GM19395 (cell line): ENCODE data around the gene GAS7.

Source experiments
- ATAC-seq: cut with Tn5 transposase; IDR thresholded peaks from one replicate; pipeline ENCODE4 v1.9.1; 2021; ENCODE audit warnings: mild to moderate bottlenecking, moderate library complexity; ENCODE audit not compliant: unreplicated experiment

GAS7 gene

DNA sequence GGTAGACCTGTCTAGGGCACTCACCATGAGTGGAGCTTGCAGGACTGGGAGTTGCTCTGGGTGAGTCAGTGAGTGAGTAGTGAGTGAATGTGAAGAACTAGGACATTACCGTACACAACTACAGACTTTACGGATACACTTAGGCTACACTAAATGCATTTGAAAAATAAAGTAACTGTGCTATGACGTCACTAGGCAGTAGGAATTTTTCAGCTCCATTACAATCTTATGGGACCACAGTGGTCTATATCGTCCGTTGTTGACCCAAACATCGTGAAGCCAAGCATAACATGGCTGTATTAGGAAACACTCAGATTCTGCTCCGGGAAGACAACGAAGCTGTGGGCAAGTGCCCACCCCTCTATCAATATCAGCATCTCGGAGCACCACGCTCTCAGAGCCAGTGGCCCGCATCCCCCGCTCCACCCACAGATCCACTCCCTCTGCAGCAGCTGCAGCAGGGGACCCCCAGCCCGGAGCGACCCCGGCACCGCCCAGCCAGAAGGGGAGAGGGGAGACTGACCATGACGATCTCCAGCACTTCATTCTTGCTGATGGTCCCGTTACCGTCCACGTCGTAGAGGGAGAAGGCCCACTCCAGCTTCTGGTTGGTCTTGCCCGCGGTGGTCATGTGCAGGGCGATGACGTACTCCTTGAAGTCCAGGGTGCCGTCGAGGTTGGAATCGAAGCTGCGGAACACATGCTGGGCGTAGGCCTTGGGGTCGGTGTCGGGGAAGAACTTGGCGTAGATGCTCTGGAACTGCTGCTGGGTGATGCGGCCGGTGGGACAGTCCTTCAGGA, 293.9 kb downstream of the GAS7 start:
- ATAC-seq, result no peak

DNA sequence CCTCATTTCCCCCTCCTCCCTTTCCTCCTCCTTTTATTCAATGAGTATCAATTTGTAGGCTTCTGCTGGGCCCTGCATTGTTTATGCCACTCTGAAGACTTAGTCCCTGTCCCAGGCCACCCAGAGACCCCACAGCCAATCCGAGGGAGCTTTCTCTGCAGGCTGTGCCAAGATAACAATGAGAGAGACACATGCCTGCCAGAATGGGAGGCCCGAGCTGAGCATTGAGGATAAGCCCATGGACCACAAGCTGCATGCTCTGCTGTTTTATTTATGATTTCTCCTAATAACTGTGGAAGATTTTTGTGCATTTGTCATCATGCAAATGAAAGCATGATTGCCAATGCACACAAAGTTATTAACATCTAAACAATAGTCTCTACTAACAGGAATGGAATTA, 296.3 kb downstream of the GAS7 start:
- ATAC-seq, result no peak

GRCh38 chr17:9900784-9901183, 297.6 kb downstream of the GAS7 start:
- no peak for ATAC-seq

DNA sequence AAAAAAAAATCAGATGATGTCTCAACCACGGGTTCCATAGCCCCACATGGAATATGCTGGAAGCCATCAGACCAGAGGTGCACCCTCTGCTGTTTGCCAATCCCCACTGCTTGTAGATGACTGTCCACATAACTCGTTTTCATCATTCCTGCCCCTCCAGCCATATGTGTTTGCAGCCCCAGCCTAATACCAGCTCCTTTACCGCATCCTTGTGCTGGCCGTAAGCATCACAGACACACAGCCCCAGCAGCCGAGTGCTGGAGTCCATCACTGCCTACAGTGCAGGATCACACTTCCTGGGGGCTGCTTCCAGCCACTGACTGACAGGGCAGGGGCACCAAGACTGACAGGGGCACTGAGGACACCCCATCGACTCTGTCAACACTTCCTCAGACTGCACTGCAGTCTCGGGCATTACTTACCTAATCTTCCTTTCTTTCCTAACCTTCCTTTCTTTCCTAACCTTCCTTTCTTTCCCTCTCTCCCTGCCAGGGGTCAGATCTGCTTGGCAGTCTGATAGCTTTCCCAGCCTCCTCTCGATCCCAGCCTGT, 298.3 kb downstream of the GAS7 start:
- ATAC-seq, result no peak

GRCh38 chr17:9899280-9900043, 298.9 kb downstream of the GAS7 start:
- no peak for ATAC-seq

- ATAC-seq, result no peak
Observed at GRCh38 chr17:9898812-9899211, 299.6 kb downstream of the GAS7 start.

- no peak for ATAC-seq
Observed at GRCh38 chr17:9897372-9897968, 300.9 kb downstream of the GAS7 start.

- ATAC-seq, result no peak
Observed at GRCh38 chr17:9895923-9896322, 302.5 kb downstream of the GAS7 start.

GRCh38 chr17:9894231-9894630, 304.2 kb downstream of the GAS7 start:
- no peak for ATAC-seq

- no peak for ATAC-seq
Observed at GRCh38 chr17:9893411-9894012, 304.9 kb downstream of the GAS7 start.

GRCh38 chr17:9890124-9890523, 308.3 kb downstream of the GAS7 start:
- no peak for ATAC-seq

DNA sequence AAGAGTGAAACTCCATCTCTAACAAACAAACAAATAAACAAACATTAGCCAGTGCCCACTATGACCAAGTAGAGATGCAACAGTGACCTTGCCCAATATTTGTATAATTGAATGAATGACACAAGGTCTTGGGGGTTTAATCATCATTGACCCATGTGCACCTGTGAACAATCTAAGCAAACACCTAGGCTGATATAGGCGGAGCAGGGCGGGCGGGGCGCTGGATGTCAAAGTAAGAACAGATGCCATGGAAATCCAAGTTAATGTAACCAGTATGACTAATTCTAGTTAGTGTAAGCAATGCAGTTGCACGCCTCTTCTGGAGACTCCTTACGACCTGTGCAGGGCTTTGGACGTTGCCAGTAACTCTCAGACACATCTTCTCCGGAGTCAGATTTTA, 310.9 kb downstream of the GAS7 start:
- ATAC-seq, result no peak

DNA sequence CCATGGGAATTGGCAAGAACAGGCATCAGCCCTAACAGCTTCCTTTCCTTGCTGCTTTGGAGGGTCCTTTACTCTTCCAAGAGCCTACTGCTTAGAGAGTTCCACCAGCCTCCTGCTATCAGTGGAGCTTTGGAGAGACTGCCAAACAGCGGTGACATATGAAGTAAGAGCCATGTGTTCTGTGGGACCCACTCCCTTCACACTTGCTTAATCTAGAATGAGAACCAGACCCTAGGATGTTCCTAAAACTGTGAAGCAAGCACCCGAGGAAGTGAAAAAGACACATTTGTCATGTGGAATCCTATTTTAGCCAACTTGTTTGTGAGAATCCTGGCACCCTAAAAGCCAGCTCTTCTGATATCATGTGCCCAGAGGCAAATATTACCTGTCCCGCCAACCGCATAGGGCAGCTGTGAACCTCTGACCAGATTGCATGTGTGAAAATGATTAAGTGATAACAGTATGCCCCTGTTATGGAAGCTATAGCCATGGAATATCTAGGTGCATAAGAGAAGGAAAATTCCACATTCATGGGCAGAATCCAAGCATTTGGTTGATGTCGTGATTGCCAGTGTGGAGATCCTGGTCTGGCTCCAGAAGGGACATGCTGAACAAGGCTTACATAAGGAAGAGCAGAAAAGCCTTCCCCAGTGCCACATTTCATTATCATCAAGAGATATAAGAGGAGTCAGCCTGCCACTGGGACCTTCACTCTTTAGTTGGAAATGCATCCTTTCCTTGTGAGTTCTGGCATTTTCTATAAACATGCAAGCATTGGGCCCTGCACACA, 312.1 kb downstream of the GAS7 start:
- no peak for ATAC-seq

- ATAC-seq, result no peak
Observed at GRCh38 chr17:9883451-9883850, 315.0 kb downstream of the GAS7 start.

GRCh38 chr17:9880582-9880999, 317.8 kb downstream of the GAS7 start:
- ATAC-seq, result no peak

- no peak for ATAC-seq
Observed at GRCh38 chr17:9878786-9879525, 319.4 kb downstream of the GAS7 start.

DNA sequence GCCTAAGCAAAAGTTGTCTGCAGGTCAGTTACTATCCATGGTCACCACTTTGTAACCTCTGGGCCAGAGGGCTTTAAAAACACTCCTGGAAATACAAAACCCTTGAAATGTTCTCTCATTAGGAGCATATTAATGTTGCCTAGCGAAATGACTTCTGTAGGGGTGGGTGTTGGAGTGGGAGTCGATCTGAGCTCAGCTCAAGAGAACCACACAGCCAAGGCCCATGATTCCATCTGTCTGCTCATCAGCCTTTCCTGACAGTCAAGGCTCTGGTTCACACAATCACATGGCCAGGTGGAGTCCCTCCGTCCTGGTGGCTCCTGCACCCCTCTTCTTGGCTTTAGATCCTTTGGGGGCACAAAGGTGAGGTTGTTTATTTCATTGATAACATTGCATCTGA, 320.1 kb downstream of the GAS7 start:
- no peak for ATAC-seq

DNA sequence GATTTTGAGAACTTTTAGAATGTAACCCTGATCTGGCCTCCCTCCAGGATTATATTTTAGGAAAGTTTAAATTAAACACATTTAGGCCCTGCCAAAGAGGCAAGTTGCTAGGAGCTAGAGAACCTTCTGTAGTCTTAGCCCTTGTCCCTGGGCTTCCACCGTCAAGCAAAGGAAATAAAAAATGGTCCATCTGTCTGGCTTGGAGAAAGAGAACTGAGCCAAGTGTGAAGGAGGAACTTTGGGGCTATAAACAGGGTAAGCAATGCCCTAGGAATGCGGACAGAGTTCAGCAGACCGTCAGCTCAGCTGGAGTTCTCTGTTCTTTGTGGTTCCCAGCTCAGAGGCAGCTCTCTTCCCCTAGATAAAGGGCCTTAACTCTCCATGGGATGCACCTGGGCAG, 323.0 kb downstream of the GAS7 start:
- no peak for ATAC-seq

GRCh38 chr17:9874722-9875121, 323.7 kb downstream of the GAS7 start:
- no peak for ATAC-seq

DNA sequence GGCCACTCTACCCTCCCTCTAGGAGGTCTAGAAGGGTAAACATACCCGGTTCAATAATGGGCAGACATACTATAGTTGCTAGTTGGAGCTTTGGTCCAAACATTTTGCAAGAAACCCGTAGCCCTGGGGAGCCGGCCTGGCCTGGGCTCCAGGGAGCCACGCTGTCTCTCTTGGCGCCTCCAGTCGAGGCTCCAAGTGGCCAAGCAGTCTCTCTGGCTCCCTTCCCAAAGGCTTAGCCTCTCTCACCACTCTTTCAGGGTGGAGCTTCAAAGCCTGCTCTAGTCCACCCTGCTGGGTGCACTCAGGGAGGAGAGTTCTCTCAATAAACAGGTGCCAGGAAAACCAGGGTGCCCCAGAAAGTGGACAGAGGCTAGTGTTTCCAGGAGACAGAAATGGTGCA, 325.6 kb downstream of the GAS7 start:
- ATAC-seq, result no peak
